ENCODE measurements around the gene PBX3. TPM values are rescaled to one million over a fixed set of nuclear protein-coding genes. Genes with fewer than 3 reads are reported as not detected.

The PBX3 gene
- total RNA-seq, 2 donors from 2014 or later, result 71.1 to 91.5 TPM

- H3K36me3 ChIP-seq, result no peaks in the 10 kb centered on the region
Measured at GRCh38 chr9:125805586-125805985, 58.4 kb downstream of the PBX3 start.

GRCh38 chr9:125807079-125807478 is 59.9 kb downstream of the PBX3 start:
- H3K9me3 ChIP-seq, result no peaks in the 10 kb centered on the region
- no peak overlapping the region for H3K27ac ChIP-seq
- H3K4me3 ChIP-seq, result no peak overlapping the region
- H3K36me3 ChIP-seq, result no peaks in the 10 kb centered on the region
- DNase-seq (ENCODE audit: low spot score), result no peak
- H3K27me3 ChIP-seq, result no peaks in the 10 kb centered on the region
- no peak for TF ChIP-seq CTCF (IDR thresholded peaks at IDR 0.05)
- H3K4me1 ChIP-seq, result peaks cover 0 to 7% of the 10 kb centered on the region in 2 donors

More at GRCh38 chr9:125805586-125805985, 58.4 kb downstream of the PBX3 start:
- no peaks in the 10 kb centered on the region for H3K9me3 ChIP-seq
- no peak overlapping the region for H3K27ac ChIP-seq
- no peaks in the 10 kb centered on the region for H3K27me3 ChIP-seq
- no peak overlapping the region for H3K4me3 ChIP-seq
- no peak for TF ChIP-seq CTCF (IDR thresholded peaks at IDR 0.05)
- no peak for DNase-seq (ENCODE audit: low spot score)
- peaks cover 0 to 7% of the 10 kb centered on the region in 2 donors for H3K4me1 ChIP-seq

- no peak overlapping the region for H3K4me3 ChIP-seq
- no peaks in the 10 kb centered on the region for H3K27me3 ChIP-seq
- H3K9me3 ChIP-seq, result no peaks in the 10 kb centered on the region
- no peaks in the 10 kb centered on the region for H3K36me3 ChIP-seq
- no peak for DNase-seq (ENCODE audit: low spot score)
- no peak for TF ChIP-seq CTCF (IDR thresholded peaks at IDR 0.05)
- peaks cover 0 to 7% of the 10 kb centered on the region in 2 donors for H3K4me1 ChIP-seq
- no peak overlapping the region for H3K27ac ChIP-seq
Measured at GRCh38 chr9:125810161-125810560, 63.0 kb downstream of the PBX3 start.

- Histone ChIP-seq H3K27me3 (no peaks in the 10 kb centered on the region), H3K36me3 (no peaks in the 10 kb centered on the region), H3K9me3 (no peaks in the 10 kb centered on the region), H3K27ac (no peak overlapping the region), H3K4me3 (no peak overlapping the region), H3K4me1 (peaks cover 0 to 5% of the 10 kb centered on the region in 2 donors)
- TF ChIP-seq CTCF (IDR thresholded peaks at IDR 0.05), result no peak
- no peak for DNase-seq (ENCODE audit: low spot score)
Measured at GRCh38 chr9:125811002-125811401, 63.8 kb downstream of the PBX3 start.

- TF ChIP-seq CTCF (IDR thresholded peaks at IDR 0.05), result no peak
- no peaks in the 10 kb centered on the region for H3K27me3 ChIP-seq
- H3K36me3 ChIP-seq, result no peaks in the 10 kb centered on the region
Measured at GRCh38 chr9:125812403-125812802, 65.2 kb downstream of the PBX3 start.

GRCh38 chr9:125815568-125815967 is 68.4 kb downstream of the PBX3 start:
- Histone ChIP-seq H3K9me3 (no peaks in the 10 kb centered on the region), H3K4me3 (no peak overlapping the region), H3K27ac (no peak overlapping the region), H3K4me1 (peaks cover 0 to 7% of the 10 kb centered on the region in 2 donors), H3K36me3 (no peaks in the 10 kb centered on the region), H3K27me3 (no peaks in the 10 kb centered on the region)
- TF ChIP-seq CTCF (IDR thresholded peaks at IDR 0.05), result no peak
- no peak for DNase-seq (ENCODE audit: low spot score)

More at GRCh38 chr9:125812403-125812802, 65.2 kb downstream of the PBX3 start:
- no peaks in the 10 kb centered on the region for H3K4me1 ChIP-seq
- H3K4me3 ChIP-seq, result no peak overlapping the region
- no peak for DNase-seq (ENCODE audit: low spot score)
- no peak overlapping the region for H3K27ac ChIP-seq
- H3K9me3 ChIP-seq, result no peaks in the 10 kb centered on the region
